LNCAP (cell line): ENCODE data around the gene TBXAS1.

ENCODE experiments used
- CTCF ChIP-seq: fragments of 450-650 bp; IDR thresholded peaks from 2 replicates; pipeline ENCODE4 v1.5.1; 2017; ENCODE audit warnings: mild to moderate bottlenecking

TBXAS1 gene

GRCh38 chr7:140057143-140057535 is 228.1 kb downstream of the TBXAS1 start:
- no peak for TF ChIP-seq CTCF

- no peak for TF ChIP-seq CTCF
Measured at GRCh38 chr7:140058517-140058916, 229.5 kb downstream of the TBXAS1 start.

- TF ChIP-seq CTCF, result no peak
Measured at GRCh38 chr7:140059273-140060242, 230.5 kb downstream of the TBXAS1 start.

- no peak for TF ChIP-seq CTCF
Measured at GRCh38 chr7:140060243-140060630, 231.2 kb downstream of the TBXAS1 start.

- TF ChIP-seq CTCF, result no peak
Measured at GRCh38 chr7:140060788-140061606, 231.9 kb downstream of the TBXAS1 start.

- TF ChIP-seq CTCF, result no peak
Measured at GRCh38 chr7:140061607-140061930, 232.5 kb downstream of the TBXAS1 start.

GRCh38 chr7:140062118-140062527 is 233.1 kb downstream of the TBXAS1 start:
- no peak for TF ChIP-seq CTCF
